Lower leg skin (tissue), 3 donors: ENCODE measurements around the gene DHRSX.
"Not testable (repeated sequence)": the region's sequence is repeated elsewhere in the genome, so short reads cannot be mapped to it uniquely, and the experiment has no call there.

ENCODE experiments used
- POLR2A ChIP-seq, 2 donors: fragments of 450-650 bp; IDR thresholded peaks; one replicate each; pipeline ENCODE4 v1.6.1; 2016 to 2017; ENCODE audit warnings: antibody characterized with exemption in 2 of 2, mild to moderate bottlenecking in 1 of 2, moderate library complexity in 1 of 2
- TF ChIP-seq, protein P1 (sequence below), 3 donors: fragments of 450-650 bp; IDR thresholded peaks; one replicate each; pipeline ENCODE4 v1.5.1; 2016; ENCODE audit warnings: antibody characterized with exemption in 3 of 3, mild to moderate bottlenecking in 3 of 3, moderate library complexity in 2 of 3

DNA sequence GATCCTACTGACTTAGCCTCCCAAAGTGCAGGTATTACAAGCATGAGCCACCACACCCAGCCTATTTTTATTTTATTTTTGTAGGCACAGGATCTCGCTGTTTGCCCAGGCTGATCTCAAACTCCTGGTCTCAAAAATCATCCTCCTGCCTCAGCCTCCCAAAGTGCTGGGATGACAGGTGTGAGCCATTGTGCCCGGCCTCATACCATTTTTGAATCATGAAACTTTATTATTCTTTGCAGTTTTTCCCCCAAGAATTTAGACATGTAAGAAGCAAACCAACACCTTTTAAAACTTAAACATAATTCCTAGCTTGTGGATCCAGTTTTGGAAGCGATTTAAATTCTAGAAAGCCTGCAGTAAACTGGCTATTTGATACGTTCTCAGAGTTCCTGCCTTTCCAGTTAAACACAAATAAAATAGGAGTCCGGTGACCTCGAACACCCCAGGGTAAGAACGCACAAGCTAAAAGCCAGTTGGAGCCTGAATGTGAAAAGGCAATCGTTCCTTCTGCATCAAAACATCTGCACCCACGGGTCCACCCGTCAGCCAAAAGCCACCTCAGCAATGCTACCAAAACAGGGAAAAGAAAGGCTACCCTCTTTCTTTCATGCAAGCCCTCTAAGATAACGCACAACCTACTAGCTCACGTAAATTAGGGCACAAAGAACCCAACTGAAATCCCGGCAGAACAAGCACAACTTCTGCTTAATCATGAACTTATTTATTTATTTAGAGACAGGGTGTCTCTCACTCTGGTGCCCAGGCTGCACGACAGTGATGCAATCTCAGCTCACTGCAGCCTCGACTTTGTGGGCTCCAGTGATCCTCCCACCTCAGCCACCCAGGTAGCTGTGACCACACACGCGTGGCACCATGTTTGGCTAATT, 39.7 kb downstream of the DHRSX start:
- TF ChIP-seq, protein P1, sequence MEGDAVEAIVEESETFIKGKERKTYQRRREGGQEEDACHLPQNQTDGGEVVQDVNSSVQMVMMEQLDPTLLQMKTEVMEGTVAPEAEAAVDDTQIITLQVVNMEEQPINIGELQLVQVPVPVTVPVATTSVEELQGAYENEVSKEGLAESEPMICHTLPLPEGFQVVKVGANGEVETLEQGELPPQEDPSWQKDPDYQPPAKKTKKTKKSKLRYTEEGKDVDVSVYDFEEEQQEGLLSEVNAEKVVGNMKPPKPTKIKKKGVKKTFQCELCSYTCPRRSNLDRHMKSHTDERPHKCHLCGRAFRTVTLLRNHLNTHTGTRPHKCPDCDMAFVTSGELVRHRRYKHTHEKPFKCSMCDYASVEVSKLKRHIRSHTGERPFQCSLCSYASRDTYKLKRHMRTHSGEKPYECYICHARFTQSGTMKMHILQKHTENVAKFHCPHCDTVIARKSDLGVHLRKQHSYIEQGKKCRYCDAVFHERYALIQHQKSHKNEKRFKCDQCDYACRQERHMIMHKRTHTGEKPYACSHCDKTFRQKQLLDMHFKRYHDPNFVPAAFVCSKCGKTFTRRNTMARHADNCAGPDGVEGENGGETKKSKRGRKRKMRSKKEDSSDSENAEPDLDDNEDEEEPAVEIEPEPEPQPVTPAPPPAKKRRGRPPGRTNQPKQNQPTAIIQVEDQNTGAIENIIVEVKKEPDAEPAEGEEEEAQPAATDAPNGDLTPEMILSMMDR (IDR thresholded peaks at IDR 0.05), result not testable (repeated sequence)
- not testable (repeated sequence) for TF ChIP-seq POLR2A (IDR thresholded peaks at IDR 0.05)
